BE2C (cell line): Measurements from ENCODE around the gene GNB1.

ENCODE experiments used
- DNase-seq: peaks from one replicate; pipeline ENCODE4 v3.0.0-alpha.2; 2020
- H3K27me3 ChIP-seq: fragments of 250-450 bp; sonication (Bioruptor Pico); 2 replicates; pipeline ENCODE4 v1.5.1; 2020; ENCODE audit warnings: mild to moderate bottlenecking
- H3K36me3 ChIP-seq: fragments of 250-450 bp; sonication (Bioruptor Pico); 2 replicates; pipeline ENCODE4 v1.5.1; 2020; ENCODE audit warnings: mild to moderate bottlenecking
- H3K4me1 ChIP-seq: fragments of 250-450 bp; sonication (Bioruptor Pico); 2 replicates; pipeline ENCODE4 v1.5.1; 2020
- H3K4me3 ChIP-seq: 2 replicates; pipeline ENCODE4 v1.5.1; 2011; ENCODE audit warnings: low read depth, low read length
- H3K9me3 ChIP-seq: fragments of 250-450 bp; sonication (Bioruptor Pico); 2 replicates; pipeline ENCODE4 v1.5.1; 2020
- CTCF ChIP-seq: IDR thresholded peaks from 2 replicates; pipeline ENCODE4 v1.5.1; 2012; ENCODE audit warnings: mild to moderate bottlenecking, low read depth, low read length

The GNB1 gene

GRCh38 chr1:1788136-1788535, 102.8 kb downstream of the GNB1 start:
- H3K36me3 ChIP-seq, result peaks cover 83% of the 10 kb centered on the region
- no peak for TF ChIP-seq CTCF

GRCh38 chr1:1786836-1787605, 103.9 kb downstream of the GNB1 start:
- H3K4me1 ChIP-seq, result peaks cover 11% of the 10 kb centered on the region
- H3K36me3 ChIP-seq, result peaks cover 79% of the 10 kb centered on the region
- no peak overlapping the region for H3K4me3 ChIP-seq
- no peak for DNase-seq
- H3K9me3 ChIP-seq, result no peaks in the 10 kb centered on the region
- no peaks in the 10 kb centered on the region for H3K27me3 ChIP-seq
- TF ChIP-seq CTCF, result no peak

More at GRCh38 chr1:1788136-1788535, 102.8 kb downstream of the GNB1 start:
- no peak overlapping the region for H3K4me3 ChIP-seq
- H3K27me3 ChIP-seq, result no peaks in the 10 kb centered on the region
- H3K4me1 ChIP-seq, result peaks cover 11% of the 10 kb centered on the region
- peak; percentile 84 for DNase-seq
- H3K9me3 ChIP-seq, result no peaks in the 10 kb centered on the region

- H3K36me3 ChIP-seq, result peaks cover 66% of the 10 kb centered on the region
- no peaks in the 10 kb centered on the region for H3K27me3 ChIP-seq
- H3K4me1 ChIP-seq, result peaks cover 20% of the 10 kb centered on the region
- DNase-seq, result no peak
- no peak for TF ChIP-seq CTCF
- H3K4me3 ChIP-seq, result no peak overlapping the region
- H3K9me3 ChIP-seq, result no peaks in the 10 kb centered on the region
These were observed 105.2 kb downstream of the GNB1 start for GRCh38 chr1:1785666-1786065.

- Histone ChIP-seq H3K27me3 (no peaks in the 10 kb centered on the region), H3K4me3 (no peak overlapping the region), H3K9me3 (no peaks in the 10 kb centered on the region), H3K36me3 (peaks cover 58% of the 10 kb centered on the region), H3K4me1 (peaks cover 26% of the 10 kb centered on the region)
- DNase-seq, result no peak
- TF ChIP-seq CTCF, result no peak
These were observed 106.0 kb downstream of the GNB1 start for GRCh38 chr1:1784933-1785332.

GRCh38 chr1:1783320-1783719, 107.6 kb downstream of the GNB1 start:
- peaks cover 24% of the 10 kb centered on the region for H3K4me1 ChIP-seq
- H3K36me3 ChIP-seq, result peaks cover 43% of the 10 kb centered on the region
- TF ChIP-seq CTCF, result no peak
- H3K4me3 ChIP-seq, result no peak overlapping the region
- H3K27me3 ChIP-seq, result no peaks in the 10 kb centered on the region
- DNase-seq, result no peak
- no peaks in the 10 kb centered on the region for H3K9me3 ChIP-seq

- H3K27me3 ChIP-seq, result no peaks in the 10 kb centered on the region
- no peak overlapping the region for H3K4me3 ChIP-seq
- no peaks in the 10 kb centered on the region for H3K9me3 ChIP-seq
- DNase-seq, result no peak
- TF ChIP-seq CTCF, result no peak
- H3K36me3 ChIP-seq, result peaks cover 39% of the 10 kb centered on the region
- H3K4me1 ChIP-seq, result peaks cover 22% of the 10 kb centered on the region
These were observed 108.3 kb downstream of the GNB1 start for GRCh38 chr1:1782399-1783221.
